ENCODE data around the gene MAGI2.

GRCh38 chr7:78081344-78081743, 1372.1 kb downstream of the MAGI2 start:
- no peak for TF ChIP-seq CTCF (IDR thresholded peaks at IDR 0.05)
- no peak for TF ChIP-seq POLR2A (IDR thresholded peaks at IDR 0.05)

Measured in body of pancreas (tissue), 4 donors.